Breast epithelium (tissue), 3 donors: ENCODE measurements around the gene AGAP1.

Experiments
- POLR2A ChIP-seq: fragments of 450-650 bp; IDR thresholded peaks from one replicate; pipeline ENCODE4 v1.6.1; 2016; ENCODE audit warnings: antibody characterized with exemption, mild to moderate bottlenecking, moderate library complexity
- TF ChIP-seq, protein P1 (sequence below), 3 donors: fragments of 450-650 bp; IDR thresholded peaks; one replicate each; pipeline ENCODE4 v1.5.1; 2016 to 2017; ENCODE audit warnings: antibody characterized with exemption in 3 of 3, mild to moderate bottlenecking in 3 of 3, moderate library complexity in 3 of 3

DNA sequence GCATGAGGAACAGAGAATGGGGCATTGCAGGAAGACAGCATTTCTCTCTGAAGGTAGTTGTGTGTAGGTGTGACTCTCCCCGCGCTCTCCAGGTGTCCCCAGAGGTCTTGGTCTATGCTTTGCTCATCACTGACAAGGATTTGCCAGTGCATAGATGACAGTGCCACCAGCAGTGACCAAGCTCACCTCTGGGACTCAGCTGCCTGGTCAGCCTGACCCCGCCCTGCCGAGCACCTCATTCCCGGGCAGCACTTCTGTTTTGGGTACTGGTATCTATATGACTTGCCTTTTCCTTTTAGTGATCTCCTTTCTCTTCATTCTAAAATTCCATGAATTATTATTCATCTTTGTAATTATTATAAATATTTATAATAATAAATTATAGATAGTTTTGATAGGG is 615.2 kb downstream of the AGAP1 start:
- TF ChIP-seq, protein P1, sequence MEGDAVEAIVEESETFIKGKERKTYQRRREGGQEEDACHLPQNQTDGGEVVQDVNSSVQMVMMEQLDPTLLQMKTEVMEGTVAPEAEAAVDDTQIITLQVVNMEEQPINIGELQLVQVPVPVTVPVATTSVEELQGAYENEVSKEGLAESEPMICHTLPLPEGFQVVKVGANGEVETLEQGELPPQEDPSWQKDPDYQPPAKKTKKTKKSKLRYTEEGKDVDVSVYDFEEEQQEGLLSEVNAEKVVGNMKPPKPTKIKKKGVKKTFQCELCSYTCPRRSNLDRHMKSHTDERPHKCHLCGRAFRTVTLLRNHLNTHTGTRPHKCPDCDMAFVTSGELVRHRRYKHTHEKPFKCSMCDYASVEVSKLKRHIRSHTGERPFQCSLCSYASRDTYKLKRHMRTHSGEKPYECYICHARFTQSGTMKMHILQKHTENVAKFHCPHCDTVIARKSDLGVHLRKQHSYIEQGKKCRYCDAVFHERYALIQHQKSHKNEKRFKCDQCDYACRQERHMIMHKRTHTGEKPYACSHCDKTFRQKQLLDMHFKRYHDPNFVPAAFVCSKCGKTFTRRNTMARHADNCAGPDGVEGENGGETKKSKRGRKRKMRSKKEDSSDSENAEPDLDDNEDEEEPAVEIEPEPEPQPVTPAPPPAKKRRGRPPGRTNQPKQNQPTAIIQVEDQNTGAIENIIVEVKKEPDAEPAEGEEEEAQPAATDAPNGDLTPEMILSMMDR (IDR thresholded peaks at IDR 0.05): no peak
- no peak for TF ChIP-seq POLR2A
